Activated naive CD4-positive, alpha-beta T cell treated with anti-CD3 and anti-CD28 coated beads, Interleukin-2, amount 50 U/mL, for 24 hours (primary cell): ENCODE results near the gene TMEM69.
A peak's percentile ranks its signal among the peaks of the same experiment; 100 is the strongest.
"Not testable (repeated sequence)": the region's sequence is repeated elsewhere in the genome, so short reads cannot be mapped to it uniquely, and the experiment has no call there.

Experiments used
- H3K27ac Mint-ChIP-seq: one replicate; pipeline ENCODE4 v1.8.0; 2021; ENCODE audit warnings: mild to moderate bottlenecking, mixed read lengths
- H3K27me3 Mint-ChIP-seq: one replicate; pipeline ENCODE4 v1.8.0; 2021; ENCODE audit warnings: mixed read lengths
- H3K36me3 Mint-ChIP-seq: one replicate; pipeline ENCODE4 v1.8.0; 2021; ENCODE audit warnings: mixed read lengths
- H3K4me1 Mint-ChIP-seq: one replicate; pipeline ENCODE4 v1.8.0; 2021; ENCODE audit warnings: mixed read lengths
- H3K4me3 Mint-ChIP-seq: one replicate; pipeline ENCODE4 v1.8.0; 2021; ENCODE audit warnings: mild to moderate bottlenecking, mixed read lengths
- H3K9me3 Mint-ChIP-seq: one replicate; pipeline ENCODE4 v1.8.0; 2021; ENCODE audit warnings: mixed read lengths

Gene TMEM69

GRCh38 chr1:45694823-45695222 is 6.8 kb downstream of the TMEM69 start:
- H3K4me1 Mint-ChIP-seq = peaks cover 20% of the 10 kb centered on the region
- H3K9me3 Mint-ChIP-seq = no peaks in the 10 kb centered on the region
- H3K27me3 Mint-ChIP-seq = no peaks in the 10 kb centered on the region
- peaks cover 15% of the 10 kb centered on the region for H3K36me3 Mint-ChIP-seq
- H3K27ac Mint-ChIP-seq = no peak overlapping the region
- H3K4me3 Mint-ChIP-seq = no peak overlapping the region

- Mint-ChIP-seq H3K4me1 (peaks cover 3% of the 10 kb centered on the region), H3K36me3 (peaks cover 11% of the 10 kb centered on the region), H3K27me3 (no peaks in the 10 kb centered on the region), H3K27ac (no peak overlapping the region), H3K9me3 (peaks cover 5% of the 10 kb centered on the region), H3K4me3 (no peak overlapping the region)
These were observed 16.7 kb downstream of the TMEM69 start for GRCh38 chr1:45704637-45705036.

- no peak overlapping the region for H3K27ac Mint-ChIP-seq
- no peaks in the 10 kb centered on the region for H3K4me1 Mint-ChIP-seq
- H3K27me3 Mint-ChIP-seq = no peaks in the 10 kb centered on the region
- H3K4me3 Mint-ChIP-seq = no peak overlapping the region
- no peaks in the 10 kb centered on the region for H3K9me3 Mint-ChIP-seq
- H3K36me3 Mint-ChIP-seq = peaks cover 4% of the 10 kb centered on the region
These were observed 25.7 kb downstream of the TMEM69 start for GRCh38 chr1:45713711-45714110.

- Mint-ChIP-seq H3K4me1 (no peaks in the 10 kb centered on the region), H3K36me3 (peaks cover 3% of the 10 kb centered on the region), H3K9me3 (no peaks in the 10 kb centered on the region), H3K27ac (peak overlapping the region; percentile 18), H3K4me3 (no peak overlapping the region), H3K27me3 (no peaks in the 10 kb centered on the region)
These were observed 28.7 kb downstream of the TMEM69 start for GRCh38 chr1:45716700-45717099.

GRCh38 chr1:45717386-45717785 is 29.4 kb downstream of the TMEM69 start:
- not testable (repeated sequence) for H3K4me3 Mint-ChIP-seq, H3K36me3 Mint-ChIP-seq, H3K4me1 Mint-ChIP-seq, H3K27me3 Mint-ChIP-seq, H3K27ac Mint-ChIP-seq, H3K9me3 Mint-ChIP-seq

- Mint-ChIP-seq H3K4me1 (no peaks in the 10 kb centered on the region), H3K27me3 (no peaks in the 10 kb centered on the region), H3K27ac (no peak overlapping the region), H3K4me3 (no peak overlapping the region), H3K9me3 (no peaks in the 10 kb centered on the region), H3K36me3 (peaks cover 2% of the 10 kb centered on the region)
These were observed 30.3 kb downstream of the TMEM69 start for GRCh38 chr1:45718289-45718688.

- peak overlapping the region; percentile 4 for H3K27ac Mint-ChIP-seq
- H3K36me3 Mint-ChIP-seq = no peaks in the 10 kb centered on the region
- H3K9me3 Mint-ChIP-seq = no peaks in the 10 kb centered on the region
- H3K27me3 Mint-ChIP-seq = no peaks in the 10 kb centered on the region
- H3K4me3 Mint-ChIP-seq = no peak overlapping the region
- H3K4me1 Mint-ChIP-seq = no peaks in the 10 kb centered on the region
These were observed 33.2 kb downstream of the TMEM69 start for GRCh38 chr1:45721207-45721606.

GRCh38 chr1:45722809-45723208 is 34.8 kb downstream of the TMEM69 start:
- Mint-ChIP-seq H3K27me3 (no peaks in the 10 kb centered on the region), H3K9me3 (no peaks in the 10 kb centered on the region), H3K36me3 (no peaks in the 10 kb centered on the region), H3K4me1 (no peaks in the 10 kb centered on the region), H3K4me3 (no peak overlapping the region), H3K27ac (no peak overlapping the region)

GRCh38 chr1:45723248-45723930 is 35.4 kb downstream of the TMEM69 start:
- Mint-ChIP-seq H3K9me3 (no peaks in the 10 kb centered on the region), H3K27ac (no peak overlapping the region), H3K4me3 (no peak overlapping the region), H3K36me3 (no peaks in the 10 kb centered on the region), H3K4me1 (no peaks in the 10 kb centered on the region), H3K27me3 (no peaks in the 10 kb centered on the region)

- H3K36me3 Mint-ChIP-seq, H3K27me3 Mint-ChIP-seq, H3K4me3 Mint-ChIP-seq, H3K9me3 Mint-ChIP-seq, H3K4me1 Mint-ChIP-seq, H3K27ac Mint-ChIP-seq: not testable (repeated sequence)
These were observed 38.0 kb downstream of the TMEM69 start for GRCh38 chr1:45726007-45726406.

- Mint-ChIP-seq H3K4me3 (no peak overlapping the region), H3K36me3 (peaks cover 8% of the 10 kb centered on the region), H3K9me3 (no peaks in the 10 kb centered on the region), H3K27ac (no peak overlapping the region), H3K27me3 (no peaks in the 10 kb centered on the region), H3K4me1 (peaks cover 10% of the 10 kb centered on the region)
These were observed 42.2 kb downstream of the TMEM69 start for GRCh38 chr1:45730075-45730779.

- Mint-ChIP-seq H3K9me3 (no peaks in the 10 kb centered on the region), H3K4me1 (peaks cover 10% of the 10 kb centered on the region), H3K36me3 (peaks cover 8% of the 10 kb centered on the region), H3K27me3 (no peaks in the 10 kb centered on the region), H3K4me3 (no peak overlapping the region), H3K27ac (no peak overlapping the region)
These were observed 42.9 kb downstream of the TMEM69 start for GRCh38 chr1:45730780-45731319.

GRCh38 chr1:45739137-45739536 is 51.2 kb downstream of the TMEM69 start:
- H3K4me1 Mint-ChIP-seq = peaks cover 39% of the 10 kb centered on the region
- no peak overlapping the region for H3K27ac Mint-ChIP-seq
- H3K27me3 Mint-ChIP-seq = no peaks in the 10 kb centered on the region
- peaks cover 28% of the 10 kb centered on the region for H3K36me3 Mint-ChIP-seq
- H3K9me3 Mint-ChIP-seq = peaks cover 6% of the 10 kb centered on the region
- no peak overlapping the region for H3K4me3 Mint-ChIP-seq

GRCh38 chr1:45739641-45740156 is 51.7 kb downstream of the TMEM69 start:
- peaks cover 28% of the 10 kb centered on the region for H3K36me3 Mint-ChIP-seq
- not testable (repeated sequence) for H3K27ac Mint-ChIP-seq

More at GRCh38 chr1:45739641-45740156, 51.7 kb downstream of the TMEM69 start:
- H3K27me3 Mint-ChIP-seq, H3K9me3 Mint-ChIP-seq, H3K4me3 Mint-ChIP-seq: not testable (repeated sequence)
- peaks cover 39% of the 10 kb centered on the region for H3K4me1 Mint-ChIP-seq
